ENCODE data around the gene USP17L30. TPM values are rescaled to one million over a fixed set of nuclear protein-coding genes. Genes with fewer than 3 reads are reported as not detected.

USP17L30 gene
- total RNA-seq, 1 experiment from 2014 or later: not detected

Other genes starting within 250 kb of the USP17L30 start
- gene FAM90A26, start 192.7 kb upstream of the USP17L30 start, total RNA-seq (2014; rRNA removed; shearing (Covaris generic); ENCODE audit: low replicate concordance): not detected in 2 replicates
- not detected in 2 replicates for gene USP17L10, start 152.5 kb upstream of the USP17L30 start, total RNA-seq (2014; rRNA removed; shearing (Covaris generic); ENCODE audit: low replicate concordance)
- gene USP17L11, start 147.7 kb upstream of the USP17L30 start, total RNA-seq (2014; rRNA removed; shearing (Covaris generic); ENCODE audit: low replicate concordance): not detected in 2 replicates
- gene USP17L12, start 143.0 kb upstream of the USP17L30 start, total RNA-seq (2014; rRNA removed; shearing (Covaris generic); ENCODE audit: low replicate concordance): not detected in 2 replicates
- not detected in 2 replicates for gene USP17L13, start 138.2 kb upstream of the USP17L30 start, total RNA-seq (2014; rRNA removed; shearing (Covaris generic); ENCODE audit: low replicate concordance)
- gene USP17L15, start 128.7 kb upstream of the USP17L30 start, total RNA-seq (2014; rRNA removed; shearing (Covaris generic); ENCODE audit: low replicate concordance): not detected in 2 replicates
- gene USP17L17, start 119.2 kb upstream of the USP17L30 start, total RNA-seq (2014; rRNA removed; shearing (Covaris generic); ENCODE audit: low replicate concordance): not detected in 2 replicates
- not detected in 2 replicates for gene USP17L18, start 114.5 kb upstream of the USP17L30 start, total RNA-seq (2014; rRNA removed; shearing (Covaris generic); ENCODE audit: low replicate concordance)
- gene USP17L19, start 109.8 kb upstream of the USP17L30 start, total RNA-seq (2014; rRNA removed; shearing (Covaris generic); ENCODE audit: low replicate concordance): not detected in 2 replicates
- gene USP17L20, start 105.0 kb upstream of the USP17L30 start, total RNA-seq (2014; rRNA removed; shearing (Covaris generic); ENCODE audit: low replicate concordance): not detected in 2 replicates
- not detected in 2 replicates for gene USP17L21, start 100.3 kb upstream of the USP17L30 start, total RNA-seq (2014; rRNA removed; shearing (Covaris generic); ENCODE audit: low replicate concordance)
- not detected in 2 replicates for gene USP17L22, start 95.5 kb upstream of the USP17L30 start, total RNA-seq (2014; rRNA removed; shearing (Covaris generic); ENCODE audit: low replicate concordance)
- gene USP17L24, start 38.0 kb upstream of the USP17L30 start, total RNA-seq (2014; rRNA removed; shearing (Covaris generic); ENCODE audit: low replicate concordance): not detected in 2 replicates
- not detected in 2 replicates for gene USP17L25, start 33.2 kb upstream of the USP17L30 start, total RNA-seq (2014; rRNA removed; shearing (Covaris generic); ENCODE audit: low replicate concordance)
- not detected in 2 replicates for gene USP17L26, start 28.5 kb upstream of the USP17L30 start, total RNA-seq (2014; rRNA removed; shearing (Covaris generic); ENCODE audit: low replicate concordance)
- not detected in 2 replicates for gene USP17L5, start 23.7 kb upstream of the USP17L30 start, total RNA-seq (2014; rRNA removed; shearing (Covaris generic); ENCODE audit: low replicate concordance)
- not detected in 2 replicates for gene USP17L27, start 19.0 kb upstream of the USP17L30 start, total RNA-seq (2014; rRNA removed; shearing (Covaris generic); ENCODE audit: low replicate concordance)
- not detected in 2 replicates for gene USP17L28, start 14.2 kb upstream of the USP17L30 start, total RNA-seq (2014; rRNA removed; shearing (Covaris generic); ENCODE audit: low replicate concordance)
- gene USP17L29, start 9.5 kb upstream of the USP17L30 start, total RNA-seq (2014; rRNA removed; shearing (Covaris generic); ENCODE audit: low replicate concordance): not detected in 2 replicates
- not detected in 2 replicates for gene DEFB131A, start 81.3 kb downstream of the USP17L30 start, total RNA-seq (2014; rRNA removed; shearing (Covaris generic); ENCODE audit: low replicate concordance)

All from Caki2 (cell line).